GM12878 (cell line): Measurements from ENCODE around the gene AOPEP. TPM values are rescaled to one million over a fixed set of nuclear protein-coding genes. Genes with fewer than 3 reads are reported as not detected.

Source experiments
- ATAC-seq: fragments of 200-7000 bp; cut with Tn5 transposase; 3 replicates; pipeline ENCODE4 v1.9.1; 2020; ENCODE audit warnings: mild to moderate bottlenecking, moderate library complexity
- BruUV-seq: library from RNA; stranded (reverse); fragments of 400-500 nt; replicated peaks from 2 replicates; lab custom pipeline; 2021; lab: Mats Ljungman, UMichigan
- CTCF ChIA-PET: fragments of 300-600 bp; sonication (Branson Sonifier 250); formaldehyde crosslinking; extraction: SDS; loops from one replicate; lab custom pipeline; 2021; ENCODE audit warnings: inconsistent platforms; lab: Yijun Ruan, JAX
- POLR2A ChIA-PET: fragments of 350-600 bp; formaldehyde crosslinking; extraction: SDS; loops from one replicate; lab custom pipeline; 2021; ENCODE audit warnings: inconsistent platforms; lab: Charles Lee
- RAD21 ChIA-PET: fragments of 300-600 bp; sonication (Branson Sonifier 250); formaldehyde crosslinking; loops from one replicate; lab custom pipeline; 2023; ENCODE audit warnings: antibody characterized with exemption; ENCODE audit not compliant: unreplicated experiment; lab: Charles Lee
- SMC1A ChIA-PET: fragments of 300-600 bp; sonication (Branson Sonifier 250); formaldehyde crosslinking; loops from one replicate; lab custom pipeline; 2023; ENCODE audit not compliant: unreplicated experiment, uncharacterized antibody; lab: Charles Lee
- DNase-seq: peaks from one replicate; pipeline ENCODE4 v3.0.0-alpha.2; 2011; ENCODE audit warnings: low read depth, low spot score
- FAIRE-seq: peaks from 3 replicates; lab custom pipeline; 2011; peaks lifted over from hg19 to GRCh38; lab: Jason Lieb, UNC
- H2AFZ ChIP-seq: 2 replicates; pipeline ENCODE4 v1.6.0; 2011; ENCODE audit warnings: low read depth, low read length, control low read depth; ENCODE audit not compliant: control insufficient read depth
- H3K27ac ChIP-seq: 2 replicates; pipeline ENCODE4 v1.5.1; 2011; ENCODE audit warnings: control low read depth; ENCODE audit not compliant: control insufficient read depth, insufficient read depth
- H3K27me3 ChIP-seq, 2 experiments: replicated peaks in 1 of 2; 2 replicates each; pipeline versions ENCODE4 v1.6.0 to v1.6.1; 2011; ENCODE audit warnings: low read length in 1 of 2; ENCODE audit not compliant: control insufficient read depth in 2 of 2, insufficient read depth in 2 of 2
- H3K36me3 ChIP-seq, 2 experiments: 2 replicates each; pipeline ENCODE4 v1.5.1; 2011; ENCODE audit warnings: low read length in 1 of 2; ENCODE audit not compliant: control insufficient read depth in 2 of 2, insufficient read depth in 2 of 2
- H3K4me1 ChIP-seq: 2 replicates; pipeline ENCODE4 v1.6.1; 2011; ENCODE audit warnings: mild to moderate bottlenecking, low read length, moderate library complexity, mixed read lengths; ENCODE audit not compliant: control insufficient read depth, insufficient read depth
- H3K4me2 ChIP-seq: 2 replicates; pipeline ENCODE4 v1.6.0; 2011; ENCODE audit warnings: control low read depth; ENCODE audit not compliant: control insufficient read depth, insufficient read depth
- H3K4me3 ChIP-seq: fragments of 200-600 bp; sonication (generic); 2 replicates; pipeline ENCODE4 v1.5.1; 2016
- H3K79me2 ChIP-seq: 2 replicates; pipeline ENCODE4 v1.6.0; 2011; ENCODE audit warnings: low read length; ENCODE audit not compliant: control insufficient read depth, insufficient read depth
- H3K9ac ChIP-seq: 2 replicates; pipeline ENCODE4 v1.8.0; 2011; ENCODE audit warnings: low read length, control low read depth, mixed read lengths; ENCODE audit not compliant: control insufficient read depth, insufficient read depth
- H3K9me3 ChIP-seq: replicated peaks from 3 replicates; pipeline ENCODE4 v1.5.1; 2011; ENCODE audit warnings: mild to moderate bottlenecking, low read length; ENCODE audit not compliant: control insufficient read depth, insufficient read depth
- H4K20me1 ChIP-seq: 2 replicates; pipeline ENCODE4 v1.6.0; 2011; ENCODE audit not compliant: control insufficient read depth, insufficient read depth
- CEBPB ChIP-seq, 2 experiments: fragments of 150-350 bp in 1 of 2; IDR thresholded peaks; 2 replicates each; pipeline ENCODE4 v1.6.1; 2012 to 2014; ENCODE audit warnings: low read depth in 2 of 2, low read length in 2 of 2, borderline replicate concordance in 1 of 2, inconsistent platforms in 1 of 2
- HDGF ChIP-seq: fragments of 450-650 bp; IDR thresholded peaks from 2 replicates; pipeline ENCODE4 v1.6.1; 2016; ENCODE audit warnings: antibody characterized with exemption
- IRF3 ChIP-seq: fragments of 450-650 bp; IDR thresholded peaks from 2 replicates; pipeline ENCODE4 v1.6.1; 2014; ENCODE audit warnings: mild to moderate bottlenecking
- POLR2AphosphoS2 ChIP-seq: IDR thresholded peaks from 2 replicates; pipeline ENCODE4 v1.6.1; 2011; ENCODE audit warnings: low read depth, mild to moderate bottlenecking, low read length, improper control_type of control experiment, moderate library complexity
- ZNF384 ChIP-seq: IDR thresholded peaks from 2 replicates; pipeline ENCODE4 v1.6.1; 2012; ENCODE audit warnings: low read depth, mild to moderate bottlenecking, low read length, improper control_type of control experiment, borderline replicate concordance
- WGBS: methylation state at CpG from one replicate; pipeline ENCODE4 v1.1.6; 2016; ENCODE audit warnings: low lambda C conversion rate; ENCODE audit not compliant: insufficient replicate concordance, insufficient coverage; ENCODE audit errors: missing lambda C conversion rate; 5-methylcytosine and 5-hydroxymethylcytosine counted together
- in situ Hi-C: fragments of 300-500 bp; cut with MboI; formaldehyde crosslinking; loops from 9 replicates; pipeline ENCODE4 v1.14.3; 2018; ENCODE audit warnings: mixed read lengths
- intact Hi-C: fragments of 100-400 bp; cut with micrococcal nuclease; formaldehyde crosslinking; loops from one replicate; pipeline ENCODE4 v1.14.2; 2022; ENCODE audit not compliant: unreplicated experiment
- polyA plus RNA-seq, 11 experiments: library from polyadenylated mRNA; depleted of rRNA in 4 of 11; unstranded in 6 of 11; stranded (reverse) in 5 of 11; fragments of >200 nt; fragmentation: Nextera tagmentation in 4 of 11; fragmentation: Illumina TruSeq in 1 of 11; extraction: Ambion mirVana in 4 of 11; extraction: Trizol in 1 of 11; gene quantifications; 1 replicate in 1 of 11; 2 replicates in 10 of 11; pipeline versions ENCODE4 v1.2.1 to v1.2.3, GENCODE V29; 2011 to 2016; ENCODE audit warnings: inconsistent platforms in 2 of 11, missing spikeins in 2 of 11, low read depth in 1 of 11
- total RNA-seq, 4 experiments: library from RNA; depleted of rRNA in 3 of 4; stranded (reverse); fragments of >200 nt in 3 of 4; fragmentation: Illumina TruSeq in 1 of 4; extraction: Trizol in 1 of 4; gene quantifications; 2 replicates each; pipeline versions ENCODE4 v1.2.1 to v1.2.3, GENCODE V29; 2013 to 2021

The AOPEP gene
- total and polyA plus RNA-seq, 10 of the 15 experiments (the other 5 are each of a cell fraction or from before 2014, with no cell fraction given): 2.3 to 16.9 (median 10.1) TPM

GRCh38 chr9:94822273-94822672, 95.8 kb downstream of the AOPEP start (continued):
- TF ChIP-seq ZNF384 (no peak), POLR2AphosphoS2 (no peak), HDGF (no peak), CEBPB (IDR thresholded peaks at IDR 0.05; ENCODE audit: borderline replicate concordance in 1 of 2, low read depth in 2 of 2, low read length in 2 of 2) (no peak)

GRCh38 chr9:94823710-94824109, 97.2 kb downstream of the AOPEP start:
- ChIA-PET POLR2A (no interaction called here), SMC1A (interaction anchor here (1.0 to 3.7 kb wide), 7 partner anchors 18 to 155 kb away, joined by 3 to 16 read pairs (median 4); no protein-coding TSS in a partner anchor), CTCF (interaction anchor here (1.0 to 1.8 kb wide), 2 partner anchors 10 to 304 kb away, joined by 3 to 5 read pairs; no protein-coding TSS in a partner anchor), RAD21 (interaction anchor here (0.8 to 1.2 kb wide), 2 partner anchors 43 to 142 kb away, joined by 3 read pairs; no protein-coding TSS in a partner anchor)
- Histone ChIP-seq H3K9ac (no peak overlapping the region), H4K20me1 (no peaks in the 10 kb centered on the region), H3K36me3 (no peaks in the 10 kb centered on the region), H2AFZ (no peak overlapping the region), H3K27ac (no peak overlapping the region), H3K79me2 (no peaks in the 10 kb centered on the region), H3K9me3 (no peaks in the 10 kb centered on the region), H3K27me3 (no peaks in the 10 kb centered on the region), H3K4me3 (no peak overlapping the region), H3K4me2 (no peak overlapping the region), H3K4me1 (peaks cover 11% of the 10 kb centered on the region)
- in situ Hi-C loops: no loop called here
- no peak for FAIRE-seq
- 95% methylated on average over 5 of the region's 5 CpGs for WGBS
- no peak for DNase-seq
- no peak for TF ChIP-seq IRF3
- ATAC-seq: no peak
- intact Hi-C loops: no loop called here
- BruUV-seq: no TSS peak
